Fibroblast of skin of left quadriceps (primary cell): ENCODE measurements around the gene C11orf52.

Experiments
- DNase-seq, 2 experiments: peaks; one replicate each; pipeline ENCODE4 v3.0.0-alpha.2; 2013; ENCODE audit warnings: low read depth in 2 of 2

The C11orf52 gene

GRCh38 chr11:111939836-111940604 lies 21.3 kb downstream of the C11orf52 start:
- peak; percentile 78 to 80 for DNase-seq

- no peak for DNase-seq
Observed at GRCh38 chr11:111941963-111942362, 23.2 kb downstream of the C11orf52 start.

- no peak for DNase-seq
Observed at GRCh38 chr11:111942829-111943228, 24.1 kb downstream of the C11orf52 start.

- peak; percentile 49 to 57 for DNase-seq
Observed at GRCh38 chr11:111944139-111944538, 25.4 kb downstream of the C11orf52 start.

GRCh38 chr11:111944651-111945051 lies 25.9 kb downstream of the C11orf52 start:
- no peak for DNase-seq

- DNase-seq = no peak
Observed at GRCh38 chr11:111945198-111945597, 26.5 kb downstream of the C11orf52 start.

- no peak for DNase-seq
Observed at GRCh38 chr11:111946499-111946898, 27.8 kb downstream of the C11orf52 start.

- DNase-seq = no peak
Observed at GRCh38 chr11:111947143-111947542, 28.4 kb downstream of the C11orf52 start.

- DNase-seq = no peak
Observed at GRCh38 chr11:111949519-111950426, 31.1 kb downstream of the C11orf52 start.

- DNase-seq = no peak
Observed at GRCh38 chr11:111951565-111951964, 32.9 kb downstream of the C11orf52 start.

GRCh38 chr11:111954154-111954553 lies 35.4 kb downstream of the C11orf52 start:
- DNase-seq = no peak

GRCh38 chr11:111957663-111958444 lies 39.1 kb downstream of the C11orf52 start:
- no peak for DNase-seq

GRCh38 chr11:111960916-111961315 lies 42.2 kb downstream of the C11orf52 start:
- no peak for DNase-seq

- no peak for DNase-seq
Observed at GRCh38 chr11:111961389-111962300, 42.9 kb downstream of the C11orf52 start.

GRCh38 chr11:111963931-111964340 lies 45.2 kb downstream of the C11orf52 start:
- DNase-seq = no peak

GRCh38 chr11:111966678-111967077 lies 48.0 kb downstream of the C11orf52 start:
- DNase-seq = no peak

GRCh38 chr11:111967649-111968048 lies 48.9 kb downstream of the C11orf52 start:
- no peak for DNase-seq

GRCh38 chr11:111969344-111969743 lies 50.6 kb downstream of the C11orf52 start:
- no peak for DNase-seq

GRCh38 chr11:111974446-111974845 lies 55.7 kb downstream of the C11orf52 start:
- DNase-seq = no peak

- DNase-seq = no peak
Observed at GRCh38 chr11:111975076-111975806, 56.5 kb downstream of the C11orf52 start.
